T47D (cell line): Measurements from ENCODE around the gene BID.

ENCODE experiments used
- DNase-seq, 2 experiments: peaks; one replicate each; pipeline versions ENCODE4 v3.0.0 to v3.0.0-alpha.2; 2011 to 2012; ENCODE audit warnings: low read depth in 1 of 2, low spot score in 1 of 2
- JUND ChIP-seq: IDR thresholded peaks from 2 replicates; pipeline ENCODE4 v1.6.1; 2012; ENCODE audit warnings: low read depth
- in situ Hi-C: cut with HindIII; loops from 2 replicates; pipeline ENCODE4 v1.10.0; 2016; ENCODE audit warnings: low sequenced_read_pairs, low pct_unique_long_range_greater_than_20kb

The BID gene

DNA sequence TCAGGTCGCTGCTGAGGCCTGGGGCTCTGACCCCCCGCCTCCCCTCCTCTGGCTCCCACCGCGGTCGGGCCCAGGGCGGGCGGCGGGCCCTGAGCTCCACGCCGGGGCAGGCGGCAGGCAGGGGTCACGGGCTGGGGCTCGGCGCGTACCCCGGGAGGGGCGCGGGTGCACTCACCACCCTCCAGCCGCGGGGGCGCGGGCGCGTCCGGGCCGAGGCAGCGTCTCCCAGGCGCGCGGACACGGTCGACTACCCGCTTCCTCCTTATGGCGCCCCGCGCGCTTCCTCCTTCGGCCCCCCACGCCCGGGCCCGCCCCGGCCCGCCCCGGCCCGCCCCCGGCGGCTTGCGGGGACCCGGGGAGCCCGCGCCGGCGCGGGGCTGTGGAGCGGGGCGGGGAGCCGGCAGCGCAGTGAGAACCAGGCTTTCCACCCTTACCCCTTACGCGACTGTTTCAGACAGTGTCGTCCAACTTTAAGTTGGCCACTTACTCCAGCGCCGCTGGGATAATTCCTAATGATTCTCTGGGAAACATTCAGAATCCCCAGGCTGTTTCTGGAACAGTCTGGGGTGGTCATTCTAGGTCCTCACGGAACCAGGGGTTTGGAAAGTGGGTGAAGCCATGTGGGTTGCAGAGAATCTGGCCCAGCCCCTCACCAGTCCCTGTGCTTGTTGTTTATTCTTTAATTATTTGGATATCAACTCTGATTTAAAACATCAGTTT lies at the start of gene BID:
Gene BID (minus strand): TSS at position 264 of the 720 bp plus-strand sequence. CDS start 24,353 bp downstream, outside the sequence.
- no peak for TF ChIP-seq JUND
- peak; percentile 45 to 55 for DNase-seq
- in situ Hi-C loops, result no loop called here

- TF ChIP-seq JUND, result no peak
- DNase-seq, result no peak
- in situ Hi-C loops, result no loop called here
These were observed 49.7 kb upstream of the BID start for GRCh38 chr22:17823964-17824363.

GRCh38 chr22:17823226-17823625 lies 49.0 kb upstream of the BID start:
- DNase-seq, result no peak
- in situ Hi-C loops, result no loop called here

GRCh38 chr22:17822087-17822486 lies 47.8 kb upstream of the BID start:
- no peak for DNase-seq
- in situ Hi-C loops, result no loop called here
- no peak for TF ChIP-seq JUND

More at GRCh38 chr22:17823226-17823625, 49.0 kb upstream of the BID start:
- TF ChIP-seq JUND, result no peak

GRCh38 chr22:17820879-17821439 lies 46.7 kb upstream of the BID start:
- no peak for DNase-seq
- in situ Hi-C loops, result no loop called here
- TF ChIP-seq JUND, result no peak

GRCh38 chr22:17818649-17819048 lies 44.4 kb upstream of the BID start:
- no peak for DNase-seq
- TF ChIP-seq JUND, result no peak
- in situ Hi-C loops, result no loop called here

GRCh38 chr22:17818180-17818579 lies 43.9 kb upstream of the BID start:
- in situ Hi-C loops, result no loop called here
- DNase-seq, result no peak
- no peak for TF ChIP-seq JUND

DNA sequence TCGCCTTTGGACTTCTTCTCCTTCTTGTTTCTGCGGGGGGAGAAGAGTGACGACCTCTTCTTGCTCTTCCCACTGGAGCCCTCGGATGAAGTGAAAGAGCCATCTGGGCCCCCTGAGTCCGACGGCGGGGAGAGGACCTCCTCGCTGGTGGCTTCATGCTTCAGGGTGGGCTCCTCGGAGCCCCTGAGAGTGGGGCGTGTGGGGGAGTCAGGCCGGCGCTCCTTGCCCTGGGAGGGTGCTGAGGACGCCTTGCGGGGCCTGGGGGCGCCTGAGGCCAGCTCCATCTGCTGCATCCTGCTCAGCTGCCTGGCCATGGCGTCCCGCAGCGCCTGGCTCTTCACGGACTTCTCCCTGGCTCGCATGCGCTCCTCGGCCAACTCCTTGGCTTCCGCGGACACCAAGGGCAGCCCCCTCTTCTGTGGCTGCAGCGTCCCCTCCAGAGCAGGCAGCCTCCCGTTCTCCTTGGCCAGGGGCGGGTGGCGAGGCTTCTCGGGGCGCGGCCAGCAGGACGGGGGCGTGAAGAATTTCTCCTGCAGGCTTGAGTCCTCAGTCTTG lies 43.3 kb upstream of the BID start:
- TF ChIP-seq JUND, result no peak
- in situ Hi-C loops, result no loop called here
- DNase-seq, result no peak

- in situ Hi-C loops, result no loop called here
- DNase-seq, result no peak
- TF ChIP-seq JUND, result no peak
These were observed 42.8 kb upstream of the BID start for GRCh38 chr22:17817079-17817478.

GRCh38 chr22:17816649-17817048 lies 42.4 kb upstream of the BID start:
- TF ChIP-seq JUND, result no peak
- in situ Hi-C loops, result no loop called here
- no peak for DNase-seq

DNA sequence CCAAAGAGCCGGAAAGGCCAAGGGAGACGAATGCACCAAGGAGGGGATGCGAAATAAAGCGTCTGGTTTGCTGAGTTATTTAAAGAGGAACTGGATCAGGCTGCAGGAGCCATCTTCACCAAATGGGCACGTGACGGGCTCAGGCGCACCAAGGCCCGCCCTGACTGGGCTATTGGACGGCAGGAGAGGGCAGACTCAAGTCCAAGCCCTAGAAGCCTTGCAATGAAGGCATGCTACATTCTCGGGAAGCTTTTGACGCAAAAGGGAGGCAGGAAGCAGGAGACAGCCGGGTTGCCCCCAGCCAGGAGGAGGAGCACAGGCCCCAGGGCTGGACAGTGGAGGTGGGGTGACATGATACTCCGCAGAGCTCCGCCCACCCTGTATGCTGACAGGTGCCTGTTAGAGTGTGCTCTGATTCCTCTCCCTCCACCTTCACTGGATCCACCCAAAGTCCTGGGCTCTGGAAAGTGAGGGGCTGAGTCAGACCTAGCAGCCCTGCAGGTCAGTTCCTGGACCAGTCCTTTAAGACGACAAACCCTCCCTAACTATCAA lies 41.5 kb upstream of the BID start:
- in situ Hi-C loops, result no loop called here
- DNase-seq, result no peak
- TF ChIP-seq JUND, result no peak

GRCh38 chr22:17814830-17815229 lies 40.6 kb upstream of the BID start:
- no peak for DNase-seq
- in situ Hi-C loops, result no loop called here
- TF ChIP-seq JUND, result no peak

DNA sequence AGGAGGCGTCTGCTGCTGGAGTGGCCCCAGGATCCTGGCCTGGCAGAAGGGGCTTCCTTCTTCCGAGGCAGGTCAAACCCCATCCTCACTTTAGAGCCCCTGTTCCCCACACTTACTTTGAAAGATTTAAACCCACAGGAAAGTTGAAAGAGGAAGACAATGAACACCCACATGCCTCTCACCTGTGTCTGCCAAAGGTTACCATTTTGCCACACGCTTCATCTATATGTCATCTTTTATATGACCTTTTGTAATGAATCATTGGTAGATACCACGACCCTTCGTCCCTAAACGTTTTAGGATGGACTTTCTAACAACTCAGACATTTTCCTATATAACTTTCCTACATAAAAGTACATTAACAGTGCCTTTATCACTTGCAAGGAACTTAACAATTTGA lies 39.8 kb upstream of the BID start:
- in situ Hi-C loops, result no loop called here
- no peak for DNase-seq
- TF ChIP-seq JUND, result no peak
